WTC11 (cell line): Measurements from ENCODE around the gene TAOK2.
"Not testable (repeated sequence)": the region's sequence is repeated elsewhere in the genome, so short reads cannot be mapped to it uniquely, and the experiment has no call there.

ENCODE experiments used
- SOX15 ChIP-seq: fragments of 250-450 bp; sonication (Bioruptor Pico); IDR thresholded peaks from 2 replicates; pipeline ENCODE4 v1.9.0; 2021; ENCODE audit warnings: mild to moderate bottlenecking
- STAT6 ChIP-seq: sonication (generic); formaldehyde crosslinking; conservative IDR thresholded peaks from 2 replicates; pipeline ENCODE4 v1.8.1; 2023; ENCODE audit warnings: mild to moderate bottlenecking, low read depth, missing genetic modification reagents, moderate library complexity
- USF2 ChIP-seq: sonication (generic); formaldehyde crosslinking; IDR thresholded peaks from 2 replicates; pipeline ENCODE4 v1.8.1; 2023; ENCODE audit warnings: mild to moderate bottlenecking, missing genetic modification reagents, moderate library complexity

GRCh38 chr16:29959821-29960220 is 13.8 kb upstream of the TAOK2 start:
- TF ChIP-seq STAT6, SOX15, USF2 (CRISPR knock-in tag): not testable (repeated sequence)
